ENCODE results near the gene PHF21A.

GRCh38 chr11:46075928-46076327 is 45.3 kb downstream of the PHF21A start:
- TF ChIP-seq NONO (IDR thresholded peaks at IDR 0.05) (no peak), NONO (CRISPR knock-in tag; conservative IDR thresholded peaks at IDR 0.05) (no peak), MEF2D (CRISPR knock-in tag; IDR thresholded peaks at IDR 0.05) (no peak), ZNF138 (CRISPR knock-in tag; IDR thresholded peaks at IDR 0.05; ENCODE audit: low read depth) (no peak), EP300 (IDR thresholded peaks at IDR 0.05; ENCODE audit: low read depth in 2 of 2, low read length in 2 of 2) (no peak), EP300 (CRISPR knock-in tag; IDR thresholded peaks at IDR 0.05; ENCODE audit: borderline replicate concordance) (no peak), SP1 (IDR thresholded peaks at IDR 0.05) (no peak), SP1 (CRISPR knock-in tag; IDR thresholded peaks at IDR 0.05) (no peak), DNMT3B (CRISPR knock-in tag; conservative IDR thresholded peaks at IDR 0.05) (no peak), NR1H2 (CRISPR knock-in tag; IDR thresholded peaks at IDR 0.05; ENCODE audit: borderline replicate concordance, low read depth) (no peak), ZBTB21 (CRISPR knock-in tag; IDR thresholded peaks at IDR 0.05) (no peak), ASH2L (IDR thresholded peaks at IDR 0.05; ENCODE audit: insufficient read length, low read depth, low read length) (no peak), SRF (IDR thresholded peaks at IDR 0.05; ENCODE audit: low read depth, low read length) (no peak), ZNF224 (CRISPR knock-in tag; IDR thresholded peaks at IDR 0.05) (no peak), TARDBP (CRISPR knock-in tag; IDR thresholded peaks at IDR 0.05) (no peak)
- TF ChIP-seq, protein P1, sequence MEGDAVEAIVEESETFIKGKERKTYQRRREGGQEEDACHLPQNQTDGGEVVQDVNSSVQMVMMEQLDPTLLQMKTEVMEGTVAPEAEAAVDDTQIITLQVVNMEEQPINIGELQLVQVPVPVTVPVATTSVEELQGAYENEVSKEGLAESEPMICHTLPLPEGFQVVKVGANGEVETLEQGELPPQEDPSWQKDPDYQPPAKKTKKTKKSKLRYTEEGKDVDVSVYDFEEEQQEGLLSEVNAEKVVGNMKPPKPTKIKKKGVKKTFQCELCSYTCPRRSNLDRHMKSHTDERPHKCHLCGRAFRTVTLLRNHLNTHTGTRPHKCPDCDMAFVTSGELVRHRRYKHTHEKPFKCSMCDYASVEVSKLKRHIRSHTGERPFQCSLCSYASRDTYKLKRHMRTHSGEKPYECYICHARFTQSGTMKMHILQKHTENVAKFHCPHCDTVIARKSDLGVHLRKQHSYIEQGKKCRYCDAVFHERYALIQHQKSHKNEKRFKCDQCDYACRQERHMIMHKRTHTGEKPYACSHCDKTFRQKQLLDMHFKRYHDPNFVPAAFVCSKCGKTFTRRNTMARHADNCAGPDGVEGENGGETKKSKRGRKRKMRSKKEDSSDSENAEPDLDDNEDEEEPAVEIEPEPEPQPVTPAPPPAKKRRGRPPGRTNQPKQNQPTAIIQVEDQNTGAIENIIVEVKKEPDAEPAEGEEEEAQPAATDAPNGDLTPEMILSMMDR (CRISPR knock-in tag; IDR thresholded peaks at IDR 0.05) = no peak
